SH-SY5Y (cell line): ENCODE results near the gene C19orf73.

Experiments used
- GATA2 ChIP-seq: IDR thresholded peaks from 2 replicates; pipeline ENCODE4 v1.6.1; 2011; ENCODE audit warnings: mild to moderate bottlenecking, low read depth, low read length
- GATA3 ChIP-seq: IDR thresholded peaks from 2 replicates; pipeline ENCODE4 v1.6.1; 2011; ENCODE audit warnings: low read depth, mild to moderate bottlenecking, low read length, moderate library complexity

DNA sequence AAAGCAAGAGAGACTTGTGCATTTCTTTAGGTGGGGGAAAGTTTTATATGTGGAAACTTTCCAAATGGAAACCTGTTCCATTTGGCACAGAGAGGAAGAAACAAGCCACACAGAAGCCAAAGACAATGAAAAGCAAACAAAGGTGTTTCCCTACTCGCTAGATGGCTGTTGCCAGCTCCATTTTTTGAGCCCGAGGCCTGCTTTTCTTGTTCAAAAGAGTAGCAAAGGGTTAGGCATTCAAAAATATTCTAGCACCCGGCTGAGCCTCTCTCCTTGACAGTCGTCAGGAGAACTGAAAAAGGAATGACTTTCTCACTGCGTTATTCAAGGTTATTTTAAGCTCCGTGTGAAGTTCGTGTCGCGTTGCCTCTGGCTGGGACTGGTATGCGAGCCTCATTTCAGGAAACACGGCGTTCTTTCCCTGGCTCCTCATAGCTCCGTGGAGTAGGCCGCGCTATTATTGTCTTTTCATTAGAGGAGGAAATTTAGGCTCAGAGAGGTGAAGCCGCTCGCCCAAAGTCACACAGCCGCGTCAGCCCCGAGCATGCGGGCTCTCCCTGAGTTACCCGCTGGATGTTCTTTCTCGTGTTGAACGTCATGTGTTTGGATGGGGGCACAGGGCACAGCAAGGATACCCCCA is 46.3 kb upstream of the C19orf73 start:
- no peak for TF ChIP-seq GATA2
- TF ChIP-seq GATA3, result no peak
